Spleen (tissue), 7 donors: ENCODE measurements around the gene AASDHPPT.

Experiments used
- CTCF ChIP-seq, 11 experiments: fragments of 200-600 bp in 7 of 11; fragments of 450-650 bp in 4 of 11; sonication (generic) in 4 of 11; IDR thresholded peaks in 8 of 11; conservative IDR thresholded peaks in 3 of 11; 1 replicate in 7 of 11; 2 replicates in 4 of 11; pipeline versions ENCODE4 v1.4.0 to v1.8.0; 2016 to 2021; ENCODE audit warnings: antibody characterized with exemption in 11 of 11, inconsistent platforms in 4 of 11, mild to moderate bottlenecking in 1 of 11
- POLR2A ChIP-seq, 3 donors: fragments of 450-650 bp; IDR thresholded peaks; one replicate each; pipeline ENCODE4 v1.5.1; 2017; ENCODE audit warnings: antibody characterized with exemption in 3 of 3, mild to moderate bottlenecking in 1 of 3
- donor health status: DM: no; HTN: no; CAD: no; lungs with moderate emphysema.
- donor health status: DM: no; HTN: no; CAD: no.
- donor health status: DM: no; HTN: no; CAD: no.

- TF ChIP-seq POLR2A (IDR thresholded peaks at IDR 0.05) (no peak), CTCF (IDR thresholded peaks at IDR 0.05 in 8 of 11, conservative IDR thresholded peaks at IDR 0.05 in 3 of 11) (no peak)
Measured at GRCh38 chr11:106043540-106043939, 33.9 kb upstream of the AASDHPPT start.
